OCI-LY1 (cell line): ENCODE data around the gene VCX2.

ENCODE experiments used
- EZH2 ChIP-seq: fragments of 200-600 bp; sonication (generic), shearing (Covaris generic); IDR thresholded peaks from 2 replicates; pipeline ENCODE4 v1.8.0; 2017; ENCODE audit warnings: borderline replicate concordance, mixed run types, mild to moderate bottlenecking, antibody characterized with exemption, low read length, moderate library complexity, mixed read lengths
- TF ChIP-seq, protein P1 (sequence below): fragments of 200-600 bp; sonication (generic), shearing (Covaris generic); IDR thresholded peaks from 2 replicates; pipeline ENCODE4 v1.5.1; 2017; ENCODE audit warnings: mild to moderate bottlenecking, antibody characterized with exemption, low read length, moderate library complexity, mixed read lengths

DNA sequence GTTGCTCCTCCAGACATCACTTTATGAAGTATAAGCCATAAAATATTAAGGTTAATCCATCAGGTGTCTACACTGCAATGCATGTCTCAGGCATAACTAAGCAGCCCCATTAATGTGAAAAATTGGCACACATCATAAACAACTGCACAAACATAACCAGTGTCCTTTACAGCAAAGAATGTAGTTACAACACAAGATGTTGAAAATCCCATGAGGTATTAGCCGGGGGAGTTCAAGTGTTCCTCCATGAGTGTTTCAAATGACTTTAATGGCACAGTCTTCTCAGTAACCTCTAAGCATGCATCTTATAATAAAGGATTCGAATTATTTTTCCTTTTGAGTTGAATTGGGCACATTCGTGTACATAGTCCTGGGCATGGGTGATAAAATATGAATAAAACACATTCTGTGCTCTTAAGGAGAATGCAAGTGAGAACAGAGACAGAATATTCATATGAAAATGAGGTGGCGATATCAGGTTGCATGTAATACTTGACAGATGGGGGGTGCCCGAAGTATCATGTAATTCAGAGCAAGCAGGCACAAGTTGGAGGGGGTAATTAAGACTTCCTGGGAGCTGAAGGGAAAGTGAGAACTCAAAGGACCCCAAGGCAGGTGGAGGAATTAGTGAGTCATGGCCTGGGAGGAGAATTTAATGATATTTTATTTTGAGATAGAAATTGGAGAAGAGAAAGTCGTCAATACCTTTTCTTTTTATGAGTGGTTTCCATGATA lies 18.2 kb upstream of the VCX2 start:
- TF ChIP-seq, protein P1, sequence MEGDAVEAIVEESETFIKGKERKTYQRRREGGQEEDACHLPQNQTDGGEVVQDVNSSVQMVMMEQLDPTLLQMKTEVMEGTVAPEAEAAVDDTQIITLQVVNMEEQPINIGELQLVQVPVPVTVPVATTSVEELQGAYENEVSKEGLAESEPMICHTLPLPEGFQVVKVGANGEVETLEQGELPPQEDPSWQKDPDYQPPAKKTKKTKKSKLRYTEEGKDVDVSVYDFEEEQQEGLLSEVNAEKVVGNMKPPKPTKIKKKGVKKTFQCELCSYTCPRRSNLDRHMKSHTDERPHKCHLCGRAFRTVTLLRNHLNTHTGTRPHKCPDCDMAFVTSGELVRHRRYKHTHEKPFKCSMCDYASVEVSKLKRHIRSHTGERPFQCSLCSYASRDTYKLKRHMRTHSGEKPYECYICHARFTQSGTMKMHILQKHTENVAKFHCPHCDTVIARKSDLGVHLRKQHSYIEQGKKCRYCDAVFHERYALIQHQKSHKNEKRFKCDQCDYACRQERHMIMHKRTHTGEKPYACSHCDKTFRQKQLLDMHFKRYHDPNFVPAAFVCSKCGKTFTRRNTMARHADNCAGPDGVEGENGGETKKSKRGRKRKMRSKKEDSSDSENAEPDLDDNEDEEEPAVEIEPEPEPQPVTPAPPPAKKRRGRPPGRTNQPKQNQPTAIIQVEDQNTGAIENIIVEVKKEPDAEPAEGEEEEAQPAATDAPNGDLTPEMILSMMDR: no peak
- no peak for TF ChIP-seq EZH2
